ENCODE results near the gene SOS2. TPM values are rescaled to one million over a fixed set of nuclear protein-coding genes. Genes with fewer than 3 reads are reported as not detected.
A peak's percentile ranks its signal among the peaks of the same experiment; 100 is the strongest.

SOS2 gene
- total and polyA plus RNA-seq, 2 donors (not counting 1 experiment from before 2014, with no cell fraction given) = 9.6 to 51.0 TPM

DNA sequence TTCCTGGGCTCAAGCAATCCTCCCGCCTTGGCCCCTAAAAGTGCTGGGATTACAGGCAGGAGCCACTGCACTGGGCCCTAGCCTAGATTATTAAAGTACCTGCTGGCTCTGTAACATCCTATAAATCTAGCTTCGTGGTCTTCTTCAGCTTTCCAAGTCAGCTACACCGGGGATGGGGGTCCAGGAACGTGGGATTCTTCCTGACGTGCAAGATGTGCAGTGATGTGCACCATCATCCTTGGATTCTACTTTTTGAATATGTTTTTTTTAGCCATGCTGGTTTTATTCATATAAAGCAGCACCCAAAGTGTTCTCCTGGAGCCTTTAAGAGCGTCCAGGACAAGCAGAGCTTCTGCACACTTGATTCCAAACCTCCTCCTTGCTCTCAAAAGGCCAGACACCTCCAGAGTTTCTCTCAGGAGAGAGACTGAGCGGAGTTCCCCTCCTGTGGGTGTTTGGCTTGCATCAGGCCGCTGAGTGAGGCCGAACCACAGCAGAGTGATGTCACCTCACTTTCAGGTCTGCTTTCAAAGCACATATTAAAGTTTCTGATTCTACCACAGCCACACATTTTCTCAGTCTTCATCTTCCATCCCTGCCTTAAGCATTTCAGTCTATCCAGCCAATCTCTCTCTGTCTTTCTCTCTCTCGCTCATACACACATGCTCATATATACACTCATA is 148.5 kb downstream of the SOS2 start:
- no peak for TF ChIP-seq EZH2 (IDR thresholded peaks at IDR 0.05; ENCODE audit: borderline replicate concordance, insufficient read depth, low read depth, low read length, poor library complexity, severe bottlenecking)
- TF ChIP-seq, protein P1, sequence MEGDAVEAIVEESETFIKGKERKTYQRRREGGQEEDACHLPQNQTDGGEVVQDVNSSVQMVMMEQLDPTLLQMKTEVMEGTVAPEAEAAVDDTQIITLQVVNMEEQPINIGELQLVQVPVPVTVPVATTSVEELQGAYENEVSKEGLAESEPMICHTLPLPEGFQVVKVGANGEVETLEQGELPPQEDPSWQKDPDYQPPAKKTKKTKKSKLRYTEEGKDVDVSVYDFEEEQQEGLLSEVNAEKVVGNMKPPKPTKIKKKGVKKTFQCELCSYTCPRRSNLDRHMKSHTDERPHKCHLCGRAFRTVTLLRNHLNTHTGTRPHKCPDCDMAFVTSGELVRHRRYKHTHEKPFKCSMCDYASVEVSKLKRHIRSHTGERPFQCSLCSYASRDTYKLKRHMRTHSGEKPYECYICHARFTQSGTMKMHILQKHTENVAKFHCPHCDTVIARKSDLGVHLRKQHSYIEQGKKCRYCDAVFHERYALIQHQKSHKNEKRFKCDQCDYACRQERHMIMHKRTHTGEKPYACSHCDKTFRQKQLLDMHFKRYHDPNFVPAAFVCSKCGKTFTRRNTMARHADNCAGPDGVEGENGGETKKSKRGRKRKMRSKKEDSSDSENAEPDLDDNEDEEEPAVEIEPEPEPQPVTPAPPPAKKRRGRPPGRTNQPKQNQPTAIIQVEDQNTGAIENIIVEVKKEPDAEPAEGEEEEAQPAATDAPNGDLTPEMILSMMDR (IDR thresholded peaks at IDR 0.05) = no peak
- H3K79me2 ChIP-seq (ENCODE audit: control insufficient read depth, insufficient read depth, low read length) = peaks cover 26% of the 10 kb centered on the region
- H3K4me3 ChIP-seq (ENCODE audit: control extremely low read depth in 1 of 5, extremely low read depth in 1 of 5, insufficient read depth in 1 of 5, low read depth in 2 of 5, low read length in 4 of 5) = peak overlapping the region in 3 of 5 experiments; percentile 10 to 57 (median 18)
- peak overlapping the region; percentile 35 for H2AFZ ChIP-seq (ENCODE audit: insufficient read depth, low read depth, low read length, poor library complexity, severe bottlenecking)
- peak; percentile 91 for DNase-seq
- ChIA-PET POLR2A (interaction anchor here (0.7 to 2.9 kb wide), 12 partner anchors 8 to 220 kb away, joined by 3 to 32 read pairs (median 4); partner anchors contain the start of gene VCPKMT), CTCF (interaction anchor here (1.0 to 3.6 kb wide), 15 partner anchors 11 to 230 kb away, joined by 3 to 27 read pairs (median 6); partner anchors contain the start of gene NEMF)
- 33% methylated on average over 6 of the region's 10 CpGs for WGBS (ENCODE audit: insufficient coverage)
- no peaks in the 10 kb centered on the region for H3K9me3 ChIP-seq (ENCODE audit: control extremely low read depth in 1 of 3, control insufficient read depth in 2 of 3, insufficient read depth in 1 of 3, low read length in 2 of 3)
- peaks cover 0 to under 1% of the 10 kb centered on the region in 2 experiments for H3K36me3 ChIP-seq (replicated peaks in 1 of 2; ENCODE audit: control extremely low read depth in 1 of 2, control insufficient read depth in 1 of 2, extremely low read depth in 1 of 2, insufficient read depth in 2 of 2, low read length in 1 of 2)
- peak overlapping the region; percentile 69 for H3K9ac ChIP-seq (ENCODE audit: low read length)
- peak overlapping the region; percentile 96 for H3K27ac Mint-ChIP-seq
- peaks cover 72 to 78% of the 10 kb centered on the region in 2 donors for H3K4me1 ChIP-seq (ENCODE audit: control insufficient read depth in 2 of 2, insufficient read depth in 2 of 2, low read length in 2 of 2)
- H3K4me1 Mint-ChIP-seq = peaks cover 80% of the 10 kb centered on the region
- intact Hi-C loops (cut with micrococcal nuclease) = loop anchor here (1.0 to 2.0 kb wide), 3 partner anchors 8 to 22 kb away; no protein-coding TSS in a partner anchor
- peak overlapping the region; percentile 95 to 100 for H3K27ac ChIP-seq (ENCODE audit: low read length in 2 of 2)
- H4K20me1 ChIP-seq (ENCODE audit: control insufficient read depth, insufficient read depth, low read length, poor library complexity, severe bottlenecking) = no peaks in the 10 kb centered on the region
- peak overlapping the region; percentile 77 for H3K4me3 Mint-ChIP-seq
- H3K27me3 Mint-ChIP-seq = no peaks in the 10 kb centered on the region
- no peaks in the 10 kb centered on the region for H3K9me3 Mint-ChIP-seq (ENCODE audit: insufficient read depth)
- peak; percentile 65 for ATAC-seq (ENCODE audit: low read depth)
- H3K4me2 ChIP-seq (replicated peaks; ENCODE audit: low read depth, low read length, poor library complexity, severe bottlenecking) = peak overlapping the region; percentile 68
- no peaks in the 10 kb centered on the region for H3K27me3 ChIP-seq (replicated peaks in 1 of 4; ENCODE audit: control extremely low read depth in 1 of 4, control insufficient read depth in 3 of 4, insufficient read depth in 4 of 4, low read length in 3 of 4)
